Stimulated activated naive CD8-positive, alpha-beta T cell treated with anti-CD3 and anti-CD28 coated beads, Interleukin-15, amount 100 ng/mL, for 72 hours (primary cell): Measurements from ENCODE around the gene ZNF581.

Source experiments
- ATAC-seq: fragments of 150-1000 bp; cut with Tn5 transposase; 2 replicates; pipeline ENCODE4 v1.10.0; 2021; ENCODE audit warnings: mild to moderate bottlenecking, moderate library complexity
- DNase-seq, 2 donors: peaks; one replicate each; pipeline ENCODE4 v3.0.0; 2021 to 2022
- H3K27ac Mint-ChIP-seq, 2 donors: one replicate each; pipeline ENCODE4 v1.8.0; 2022; ENCODE audit warnings: mild to moderate bottlenecking in 2 of 2, mixed read lengths in 2 of 2, moderate library complexity in 2 of 2
- H3K27me3 Mint-ChIP-seq: one replicate; pipeline ENCODE4 v1.8.0; 2022; ENCODE audit warnings: mixed read lengths
- H3K4me1 Mint-ChIP-seq: one replicate; pipeline ENCODE4 v1.8.0; 2022; ENCODE audit warnings: mild to moderate bottlenecking, mixed read lengths
- H3K4me3 Mint-ChIP-seq, 2 donors: one replicate each; pipeline ENCODE4 v1.8.0; 2022; ENCODE audit warnings: mild to moderate bottlenecking in 2 of 2, mixed read lengths in 2 of 2, moderate library complexity in 1 of 2
- H3K9me3 Mint-ChIP-seq, 2 donors: one replicate each; pipeline ENCODE4 v1.8.0; 2022; ENCODE audit warnings: mixed read lengths in 2 of 2

The ZNF581 gene

GRCh38 chr19:55619286-55619685 lies 24.2 kb upstream of the ZNF581 start:
- H3K9me3 Mint-ChIP-seq = peaks cover 3 to 6% of the 10 kb centered on the region in 2 donors
- no peak for DNase-seq
- H3K27ac Mint-ChIP-seq = peak overlapping the region in 1 of 2 donors; percentile 27
- H3K27me3 Mint-ChIP-seq = no peaks in the 10 kb centered on the region
- ATAC-seq = no peak
- H3K4me3 Mint-ChIP-seq = no peak overlapping the region
- H3K4me1 Mint-ChIP-seq = peaks cover 49% of the 10 kb centered on the region

- ATAC-seq (peak; percentile 63), DNase-seq (peak; percentile 52 to 71)
- peaks cover 57% of the 10 kb centered on the region for H3K4me1 Mint-ChIP-seq
- peak overlapping the region; percentile 54 to 60 for H3K4me3 Mint-ChIP-seq
- peaks cover 3 to 6% of the 10 kb centered on the region in 2 donors for H3K9me3 Mint-ChIP-seq
- no peaks in the 10 kb centered on the region for H3K27me3 Mint-ChIP-seq
- H3K27ac Mint-ChIP-seq = peak overlapping the region; percentile 89 to 95
Measured at GRCh38 chr19:55620410-55621204, 22.8 kb upstream of the ZNF581 start.

DNA sequence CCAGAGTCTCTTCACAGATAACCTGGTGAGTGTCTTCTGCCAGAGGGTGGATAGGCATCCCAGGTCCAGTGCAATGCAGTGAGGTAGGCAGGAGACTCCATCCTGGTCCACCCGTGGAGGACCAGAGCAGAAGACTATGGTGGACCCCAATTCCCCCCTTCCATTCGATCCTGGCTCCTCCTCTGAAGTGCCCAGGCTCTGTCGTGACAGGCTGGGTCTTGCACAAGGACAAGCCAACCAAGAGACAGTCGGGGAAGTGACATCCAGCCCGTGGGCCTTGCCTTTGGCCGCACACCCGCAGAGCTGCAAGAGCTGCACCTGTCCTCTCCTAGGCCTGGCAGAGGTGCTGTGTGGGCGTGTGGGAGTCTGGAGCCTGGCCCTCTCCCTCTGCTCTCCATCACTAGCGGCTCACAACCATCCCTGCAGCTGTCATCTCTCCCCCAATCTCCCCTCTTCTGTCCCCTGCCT lies 22.2 kb upstream of the ZNF581 start:
- DNase-seq (no peak), ATAC-seq (no peak)
- peak overlapping the region in 1 of 2 donors; percentile 95 for H3K27ac Mint-ChIP-seq
- H3K9me3 Mint-ChIP-seq = peaks cover 3 to 6% of the 10 kb centered on the region in 2 donors
- peak overlapping the region in 1 of 2 donors; percentile 54 for H3K4me3 Mint-ChIP-seq
- H3K27me3 Mint-ChIP-seq = no peaks in the 10 kb centered on the region
- peaks cover 61% of the 10 kb centered on the region for H3K4me1 Mint-ChIP-seq

- no peaks in the 10 kb centered on the region for H3K27me3 Mint-ChIP-seq
- DNase-seq = no peak
- ATAC-seq = no peak
- H3K27ac Mint-ChIP-seq = no peak overlapping the region
- H3K4me1 Mint-ChIP-seq = peaks cover 66% of the 10 kb centered on the region
- peaks cover 3 to 6% of the 10 kb centered on the region in 2 donors for H3K9me3 Mint-ChIP-seq
- H3K4me3 Mint-ChIP-seq = no peak overlapping the region
Measured at GRCh38 chr19:55621673-55622231, 21.7 kb upstream of the ZNF581 start.

DNA sequence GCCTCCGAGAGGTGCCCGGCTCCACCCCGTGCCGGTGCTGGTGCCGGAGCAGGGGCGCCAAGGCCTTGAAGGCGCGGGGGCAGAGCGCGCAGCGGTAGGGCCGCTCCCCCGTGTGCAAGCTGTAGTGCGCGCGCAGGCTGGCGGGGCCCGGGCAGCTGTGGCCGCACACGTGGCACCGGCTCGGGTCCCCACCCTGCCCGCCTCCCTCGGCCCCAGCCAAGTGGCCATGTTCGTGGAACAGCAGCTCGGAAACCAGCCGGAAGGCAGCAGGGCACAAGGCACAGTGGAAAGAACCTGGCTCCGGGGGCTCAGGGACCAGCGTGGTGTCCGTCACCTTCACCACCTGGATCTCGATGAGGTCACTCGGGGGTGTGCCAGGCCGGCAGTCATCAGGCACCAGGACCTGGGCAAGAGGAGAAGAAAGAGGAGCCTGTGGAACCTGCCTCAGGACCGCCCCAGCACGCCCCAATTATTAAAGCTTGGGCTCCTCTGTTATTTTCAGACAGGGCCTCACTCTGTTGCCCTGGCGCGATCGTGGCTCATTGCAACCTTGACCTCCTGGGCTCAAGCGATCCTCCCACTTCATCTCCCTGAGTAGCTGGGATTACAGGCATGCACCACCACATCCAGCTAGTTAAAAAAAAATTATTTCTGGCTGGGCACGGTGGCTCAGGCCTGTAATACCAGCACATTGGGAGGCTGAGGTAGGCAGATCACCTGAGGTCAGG lies 21.0 kb upstream of the ZNF581 start:
- Mint-ChIP-seq H3K4me1 (peaks cover 71% of the 10 kb centered on the region), H3K4me3 (no peak overlapping the region), H3K9me3 (peaks cover 3 to 6% of the 10 kb centered on the region in 2 donors), H3K27ac (no peak overlapping the region), H3K27me3 (no peaks in the 10 kb centered on the region)
- DNase-seq (no peak), ATAC-seq (peak; percentile 16)

- peaks cover 71% of the 10 kb centered on the region for H3K4me1 Mint-ChIP-seq
- DNase-seq = no peak
- no peak overlapping the region for H3K4me3 Mint-ChIP-seq
Measured at GRCh38 chr19:55623130-55623529, 20.3 kb upstream of the ZNF581 start.

DNA sequence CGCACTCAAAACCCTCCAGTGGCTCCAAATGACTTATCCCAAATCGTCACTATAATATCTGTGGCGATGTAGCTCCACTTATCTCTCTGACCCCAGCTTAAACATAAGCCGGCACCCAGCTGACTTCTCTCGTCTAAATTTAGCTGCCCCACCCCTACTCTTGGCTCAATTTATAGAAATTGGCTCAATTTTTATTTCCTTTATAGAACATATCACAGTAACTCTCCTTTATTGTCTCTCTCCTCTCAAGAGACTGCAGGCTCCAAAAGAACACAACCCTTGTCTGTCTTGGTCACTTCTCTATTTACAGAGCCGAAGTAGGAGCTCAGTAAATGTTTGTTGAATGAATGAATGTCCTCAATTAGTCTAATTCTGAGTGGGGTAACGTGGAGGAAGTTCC lies 19.9 kb upstream of the ZNF581 start:
- peaks cover 3 to 6% of the 10 kb centered on the region in 2 donors for H3K9me3 Mint-ChIP-seq
- H3K27ac Mint-ChIP-seq = no peak overlapping the region
- DNase-seq (no peak), ATAC-seq (no peak)
- peaks cover 9% of the 10 kb centered on the region for H3K27me3 Mint-ChIP-seq
- no peak overlapping the region for H3K4me3 Mint-ChIP-seq
- H3K4me1 Mint-ChIP-seq = peaks cover 68% of the 10 kb centered on the region

More at GRCh38 chr19:55623130-55623529, 20.3 kb upstream of the ZNF581 start:
- H3K27me3 Mint-ChIP-seq = peaks cover 7% of the 10 kb centered on the region
- H3K9me3 Mint-ChIP-seq = peaks cover 3 to 6% of the 10 kb centered on the region in 2 donors
- no peak for ATAC-seq
- no peak overlapping the region for H3K27ac Mint-ChIP-seq

DNA sequence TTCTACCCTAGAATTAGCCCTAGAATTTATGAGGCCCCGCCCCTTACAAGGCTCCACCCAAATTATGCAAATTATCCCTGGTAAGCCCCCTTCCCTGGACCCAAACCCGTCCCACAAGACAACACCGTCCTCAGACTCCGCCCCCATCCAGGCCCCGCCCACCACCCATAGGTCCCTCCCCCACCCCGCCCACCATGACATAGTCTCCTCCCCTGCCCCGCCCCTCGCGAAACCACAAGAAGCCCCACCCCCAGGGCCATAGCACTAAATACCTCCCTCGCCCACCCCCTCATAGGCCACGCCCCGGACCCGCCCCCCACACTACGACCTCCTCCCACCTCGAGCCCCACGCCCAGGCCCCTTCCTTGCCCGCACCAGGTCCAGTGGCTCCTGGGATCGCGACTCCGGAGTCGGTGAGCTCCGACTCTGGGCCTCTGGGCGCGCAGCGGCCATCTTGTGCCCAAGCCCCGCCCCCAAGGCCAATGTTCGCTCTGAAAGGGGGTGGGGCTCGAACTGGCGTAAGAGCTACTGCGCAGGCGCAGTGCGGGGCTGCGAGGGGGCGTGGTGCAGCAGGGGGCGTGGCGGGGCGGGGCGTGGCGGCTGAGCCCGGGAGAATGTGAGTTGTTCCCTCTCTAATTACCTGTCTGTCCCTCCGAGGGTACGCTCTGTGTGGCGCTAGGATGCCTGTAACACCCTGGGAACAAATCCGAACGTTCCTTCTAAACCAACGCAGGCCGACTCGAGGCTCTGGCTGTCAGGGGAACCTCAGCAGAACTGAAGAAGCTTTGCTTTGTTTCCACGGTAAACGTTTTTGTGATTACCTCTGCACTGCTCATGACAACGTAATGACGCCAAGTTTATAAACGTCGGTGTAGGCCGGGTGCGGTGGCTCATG lies 19.1 kb upstream of the ZNF581 start, which contains the start of gene ZNF784:
TSS of gene ZNF784 (minus strand) at position 458 of the 895 bp plus-strand sequence. CDS start at position 453, 5 bp downstream.
- ATAC-seq = peak; percentile 65
- Mint-ChIP-seq H3K27ac (peak within 1 kb of the TSS; percentile 99), H3K27me3 (peaks cover 9% of the 10 kb centered on the region), H3K4me3 (peak within 1 kb of the TSS; percentile 91 to 96), H3K4me1 (peaks cover 62% of the 10 kb centered on the region), H3K9me3 (peaks cover 3 to 6% of the 10 kb centered on the region in 2 donors)
- peak; percentile 93 for DNase-seq

- no peak for ATAC-seq
- H3K27ac Mint-ChIP-seq = peak overlapping the region in 1 of 2 donors; percentile 99
- peaks cover 56% of the 10 kb centered on the region for H3K4me1 Mint-ChIP-seq
- peaks cover 3 to 6% of the 10 kb centered on the region in 2 donors for H3K9me3 Mint-ChIP-seq
- peak overlapping the region; percentile 91 to 96 for H3K4me3 Mint-ChIP-seq
- peaks cover 9% of the 10 kb centered on the region for H3K27me3 Mint-ChIP-seq
- DNase-seq = no peak
Measured at GRCh38 chr19:55625004-55625326, 18.5 kb upstream of the ZNF581 start.

DNA sequence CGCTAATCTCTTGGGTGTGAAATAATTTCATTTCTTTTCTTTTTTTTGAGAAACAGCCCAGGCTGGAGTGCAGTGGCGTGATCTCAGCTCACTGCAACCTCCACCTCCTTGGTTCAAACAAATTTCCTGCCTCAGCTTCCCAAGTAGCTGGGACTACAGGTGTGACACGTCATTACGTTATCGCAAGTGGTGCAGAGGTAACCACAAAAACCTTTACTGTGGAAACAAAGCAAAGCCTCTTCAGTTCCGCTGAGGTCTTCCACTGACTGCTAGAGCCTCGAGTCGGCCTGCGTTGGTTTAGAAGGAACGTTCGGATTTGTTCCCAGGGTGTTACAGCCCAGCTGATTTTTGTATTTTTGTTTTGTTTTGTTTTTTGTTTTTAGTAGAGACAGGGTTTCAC lies 17.1 kb upstream of the ZNF581 start:
- Mint-ChIP-seq H3K27me3 (peaks cover 9% of the 10 kb centered on the region), H3K4me3 (peak overlapping the region; percentile 65 to 66), H3K27ac (no peak overlapping the region), H3K4me1 (peaks cover 44% of the 10 kb centered on the region), H3K9me3 (peaks cover 3 to 6% of the 10 kb centered on the region in 2 donors)
- DNase-seq (peak; percentile 47 to 67), ATAC-seq (peak; percentile 75)

DNA sequence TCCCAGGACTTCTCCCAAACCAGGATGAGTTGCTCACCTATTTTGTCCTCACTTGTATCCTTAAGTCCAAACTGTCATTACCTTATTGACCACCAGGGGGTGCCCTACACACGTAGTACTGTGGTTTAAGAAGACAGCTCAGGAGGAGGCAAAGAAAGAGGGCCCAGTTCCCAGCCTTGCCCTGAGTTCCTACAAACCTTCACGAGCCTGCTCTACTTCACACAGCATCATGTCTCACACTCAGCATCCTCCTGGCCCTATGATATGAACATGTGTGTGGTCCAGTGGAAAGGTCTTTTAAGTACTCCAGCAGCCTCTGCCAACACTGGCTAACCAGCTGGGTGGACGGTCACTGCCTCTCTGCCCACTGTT lies 11.0 kb upstream of the ZNF581 start:
- DNase-seq = peak; percentile 86 to 87
- peak; percentile 70 for ATAC-seq
- peaks cover 9% of the 10 kb centered on the region for H3K27me3 Mint-ChIP-seq
- H3K27ac Mint-ChIP-seq = no peak overlapping the region
- no peaks in the 10 kb centered on the region for H3K9me3 Mint-ChIP-seq
- H3K4me3 Mint-ChIP-seq = peak overlapping the region; percentile 16 to 28
- H3K4me1 Mint-ChIP-seq = peaks cover 49% of the 10 kb centered on the region

GRCh38 chr19:55633861-55634260 lies 9.6 kb upstream of the ZNF581 start:
- H3K27me3 Mint-ChIP-seq = no peaks in the 10 kb centered on the region
- ATAC-seq (no peak), DNase-seq (no peak)
- H3K9me3 Mint-ChIP-seq = peaks cover 0 to 6% of the 10 kb centered on the region in 2 donors
- H3K4me3 Mint-ChIP-seq = no peak overlapping the region
- H3K27ac Mint-ChIP-seq = no peak overlapping the region
- peaks cover 59% of the 10 kb centered on the region for H3K4me1 Mint-ChIP-seq

DNA sequence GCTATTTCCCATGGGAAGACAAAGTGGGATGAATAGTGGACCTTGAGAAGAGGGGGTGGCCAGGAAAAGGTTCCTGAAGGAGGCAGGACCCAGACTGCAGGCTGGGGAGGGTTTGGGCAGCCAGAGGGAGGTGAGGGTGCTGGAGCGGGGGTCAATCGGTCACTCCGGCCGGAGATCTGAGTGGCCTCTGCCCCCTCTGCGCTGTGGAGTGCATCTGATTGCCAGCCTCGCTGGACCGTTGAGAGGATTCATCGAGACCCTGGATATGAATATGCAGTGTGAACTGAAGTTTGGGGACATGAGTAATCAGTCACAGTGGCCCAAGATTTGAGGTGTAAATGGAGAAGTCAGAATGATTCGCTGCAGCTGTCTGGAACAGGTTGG lies 8.1 kb upstream of the ZNF581 start:
- DNase-seq (no peak), ATAC-seq (no peak)
- H3K27ac Mint-ChIP-seq = peak overlapping the region; percentile 100
- peak overlapping the region; percentile 96 to 99 for H3K4me3 Mint-ChIP-seq
- H3K9me3 Mint-ChIP-seq = peaks cover 0 to 6% of the 10 kb centered on the region in 2 donors
- H3K4me1 Mint-ChIP-seq = peaks cover 72% of the 10 kb centered on the region
- no peaks in the 10 kb centered on the region for H3K27me3 Mint-ChIP-seq

GRCh38 chr19:55635856-55636440 lies 7.5 kb upstream of the ZNF581 start:
- ATAC-seq (no peak), DNase-seq (no peak)
- Mint-ChIP-seq H3K27me3 (no peaks in the 10 kb centered on the region), H3K27ac (peak overlapping the region; percentile 100), H3K4me3 (peak overlapping the region; percentile 96 to 99), H3K9me3 (peaks cover 0 to 6% of the 10 kb centered on the region in 2 donors), H3K4me1 (peaks cover 74% of the 10 kb centered on the region)
